Erythroblast (primary cell): Measurements from ENCODE around the gene PRUNE1.

Experiments used
- DNase-seq, 2 experiments: peaks; one replicate each; lab custom pipeline; 2025; lab: John Stamatoyannopoulos, UW
- GATA1 ChIP-seq: IDR thresholded peaks from 2 replicates; pipeline ENCODE4 v1.6.1; 2011; ENCODE audit warnings: low read depth, mild to moderate bottlenecking, control low read depth, low read length, moderate library complexity
- POLR2A ChIP-seq: IDR thresholded peaks from 2 replicates; pipeline ENCODE4 v1.6.1; 2011; ENCODE audit warnings: mild to moderate bottlenecking, low read length

PRUNE1 gene

DNA sequence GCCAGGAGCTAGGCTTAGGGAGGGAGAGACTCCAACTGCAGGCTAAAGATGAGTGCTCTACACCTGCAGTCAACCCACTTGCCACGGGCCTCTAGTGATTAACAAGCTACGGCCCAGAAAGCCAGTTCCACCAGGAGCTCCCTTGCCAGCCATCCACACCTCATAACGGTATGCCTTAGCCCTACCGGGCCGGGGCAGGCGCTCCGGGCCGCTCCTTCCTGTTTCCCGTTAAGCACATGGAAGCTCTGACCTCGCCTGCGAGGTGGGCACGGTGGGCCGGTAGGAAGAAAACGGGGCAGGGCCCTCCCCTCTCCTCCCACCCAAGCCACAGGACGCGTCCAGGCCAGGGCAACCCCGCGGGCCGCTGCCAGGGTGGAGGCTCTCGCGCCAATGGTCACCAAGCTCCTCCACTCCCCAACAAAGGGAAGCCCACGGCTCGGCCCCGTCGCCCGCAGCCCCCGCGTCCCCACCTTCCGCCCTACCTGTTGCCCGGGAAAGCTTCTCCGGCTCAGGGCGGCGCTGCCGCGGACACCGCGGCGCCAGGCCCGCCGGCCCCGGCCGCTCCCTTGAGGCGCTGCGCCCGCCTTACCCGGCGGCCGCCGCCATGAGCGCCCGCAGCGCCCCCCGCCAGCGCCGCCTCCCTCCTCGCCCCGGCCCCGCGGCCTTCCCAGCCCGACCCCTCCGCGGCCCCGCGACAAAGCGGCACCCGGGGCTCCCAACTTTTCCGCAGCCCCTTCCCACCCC is 34.2 kb upstream of the PRUNE1 start:
- peak; percentile 60 to 78 for DNase-seq
- TF ChIP-seq POLR2A (no peak), GATA1 (no peak)

DNA sequence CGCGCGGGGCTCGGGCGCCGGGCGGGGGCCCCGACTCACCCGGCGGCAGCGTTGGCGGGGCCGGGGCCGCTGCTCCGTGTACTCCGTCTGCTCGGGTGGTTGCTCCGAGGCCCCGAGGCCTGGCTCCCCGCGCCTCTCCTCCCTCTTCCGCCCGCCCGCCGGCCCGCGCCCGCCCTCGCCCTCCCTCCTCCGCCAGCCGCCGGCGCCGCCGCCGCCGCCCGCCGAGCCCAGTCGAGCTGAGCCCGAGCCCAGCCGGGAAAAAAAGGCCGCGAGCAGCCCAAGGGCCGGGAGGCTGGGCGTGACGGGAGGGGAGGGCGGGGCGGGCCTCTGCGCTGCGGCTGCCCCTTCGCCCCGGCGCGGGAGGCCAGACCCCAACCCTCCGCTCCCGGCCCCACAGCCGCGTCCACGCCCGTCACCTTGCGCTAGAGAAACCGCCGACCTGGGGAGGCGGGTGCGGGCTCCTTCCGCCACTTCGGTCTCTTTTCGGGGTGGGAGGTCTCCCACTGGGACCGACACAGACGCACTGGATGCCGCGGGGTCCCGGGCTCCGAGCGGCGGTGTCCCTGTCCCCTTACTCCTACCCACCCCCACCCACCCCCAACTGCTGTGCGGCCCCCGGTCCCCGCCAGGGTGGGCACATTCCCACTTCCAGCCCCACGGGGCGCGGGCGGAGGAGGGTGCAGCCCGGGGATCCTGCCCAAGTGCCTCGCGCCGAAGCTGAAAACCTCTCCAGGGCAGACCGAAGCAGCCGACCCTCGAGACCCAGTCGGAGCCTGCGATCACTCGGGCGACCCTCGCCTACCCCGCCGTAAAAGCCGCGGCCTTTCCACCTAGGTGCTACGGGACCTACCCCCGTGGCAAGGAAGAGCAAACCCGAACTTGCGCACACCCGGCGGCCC is 33.4 kb upstream of the PRUNE1 start, which contains the start of gene CERS2:
Gene CERS2, minus strand, starts transcription at position 256 of the 899 bp plus-strand sequence. CDS start 5,745 bp downstream, outside the sequence.
- TF ChIP-seq POLR2A (no peak), GATA1 (no peak)
- DNase-seq, result peak; percentile 85 to 91

DNA sequence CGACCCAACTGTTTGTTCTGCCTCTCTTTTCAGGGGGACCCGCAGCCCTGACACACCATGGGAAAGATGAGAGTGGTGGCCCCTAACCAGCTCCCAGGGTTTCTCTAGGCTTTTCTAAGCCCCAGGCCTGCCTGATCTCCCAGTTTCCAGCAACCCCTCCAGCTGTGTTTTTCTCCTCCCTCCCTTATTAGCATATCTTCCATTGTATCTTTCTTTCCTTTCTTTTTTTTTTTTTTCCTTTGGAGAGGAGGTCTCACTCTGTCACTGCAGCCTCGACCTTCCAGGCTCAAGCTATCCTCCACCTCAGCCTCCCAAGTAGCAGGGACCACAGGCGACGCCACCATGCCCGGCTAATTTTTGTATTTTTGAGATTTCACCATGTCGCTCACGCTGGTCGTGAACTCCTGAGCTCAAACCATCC is 31.8 kb upstream of the PRUNE1 start:
- DNase-seq, result no peak
- no peak for TF ChIP-seq POLR2A
- no peak for TF ChIP-seq GATA1

DNA sequence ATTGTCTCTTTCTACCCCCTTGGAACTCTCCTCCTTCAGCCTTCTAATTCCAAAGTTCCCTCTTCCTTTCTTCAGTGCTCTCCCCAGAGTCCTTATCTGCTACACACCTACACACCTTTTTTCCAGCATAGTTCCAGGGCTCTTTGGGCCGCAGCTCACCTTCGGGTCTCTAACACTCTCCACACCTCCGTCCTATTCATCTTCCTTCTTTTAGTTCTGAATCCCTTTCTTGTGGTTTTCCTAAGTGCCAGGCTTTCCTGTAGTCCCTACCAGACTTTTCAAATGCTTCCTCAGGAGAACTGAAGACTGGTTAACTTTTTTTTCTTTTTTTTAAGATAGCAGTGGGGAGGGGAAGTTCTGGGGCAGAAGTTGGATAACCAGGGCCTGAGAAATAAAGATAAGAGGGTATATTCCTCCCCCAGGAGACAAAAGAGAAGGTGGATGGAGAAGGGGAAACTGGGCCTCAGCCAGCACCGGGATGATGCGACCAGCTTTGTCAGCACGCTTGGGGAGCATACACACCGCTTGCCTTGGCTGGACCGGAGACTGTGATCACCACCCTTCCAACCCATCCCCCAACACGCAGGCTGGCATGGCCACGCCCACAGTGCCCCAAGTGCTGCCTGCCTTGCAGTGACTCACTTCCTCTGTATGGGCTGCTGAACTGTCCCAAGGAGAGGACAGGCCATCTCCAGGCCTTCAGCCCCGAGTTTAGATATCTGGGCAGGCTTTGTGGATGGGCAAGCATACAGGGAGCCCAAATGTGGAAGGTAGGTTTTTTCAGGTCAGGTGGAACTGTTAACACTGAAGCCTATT is 31.2 kb upstream of the PRUNE1 start:
- peak; percentile 90 for DNase-seq

DNA sequence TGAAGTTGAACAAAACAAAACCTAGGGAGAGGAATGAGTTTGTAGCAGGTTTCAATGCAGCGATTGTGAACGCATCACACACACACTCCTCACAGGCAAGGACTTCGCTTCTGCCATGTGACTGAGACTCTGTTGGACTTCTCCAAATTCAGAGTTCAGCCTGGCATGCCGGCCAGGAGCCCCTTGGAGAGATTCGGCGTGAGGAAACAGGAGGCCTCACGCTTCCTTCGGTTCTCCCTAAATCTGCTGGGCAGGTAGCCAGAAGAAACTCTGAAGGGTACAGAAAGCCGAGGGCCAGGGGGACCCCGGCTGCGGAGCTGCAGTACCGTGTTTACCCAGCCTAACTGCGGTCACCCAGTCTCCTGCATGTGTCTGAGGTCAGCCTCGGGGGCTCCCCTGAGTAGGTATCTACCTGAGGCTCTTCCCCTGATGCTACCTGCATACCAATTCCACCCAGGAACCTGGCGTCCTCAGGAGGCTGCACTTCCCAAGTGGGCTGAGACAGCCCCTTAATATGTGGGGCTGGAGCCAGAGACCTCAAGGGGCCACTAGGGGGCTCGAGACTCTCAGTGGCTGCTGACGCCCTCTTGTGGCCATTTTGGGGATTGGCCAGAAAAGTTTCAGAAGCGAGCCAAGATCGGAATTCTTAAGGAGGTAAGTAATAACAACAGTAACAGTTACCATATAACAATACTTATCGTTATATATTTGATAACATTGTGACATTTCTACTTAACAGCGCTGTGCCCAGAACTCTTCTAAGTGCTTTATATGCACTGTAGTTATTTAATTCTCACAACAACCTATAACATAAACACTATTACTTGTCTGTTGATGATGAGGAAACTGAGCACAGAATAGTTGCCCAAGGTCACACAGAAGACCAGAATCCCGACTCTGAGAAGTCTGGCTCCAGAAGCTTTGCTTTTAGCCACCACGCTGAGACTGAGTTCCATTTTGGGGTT is 28.9 kb upstream of the PRUNE1 start:
- peak; percentile 90 to 95 for DNase-seq
- TF ChIP-seq POLR2A (peak; percentile 29), GATA1 (no peak)

More for the DNA sequence above, 31.2 kb upstream of the PRUNE1 start:
- TF ChIP-seq GATA1 (no peak), POLR2A (peak; percentile 84)

DNA sequence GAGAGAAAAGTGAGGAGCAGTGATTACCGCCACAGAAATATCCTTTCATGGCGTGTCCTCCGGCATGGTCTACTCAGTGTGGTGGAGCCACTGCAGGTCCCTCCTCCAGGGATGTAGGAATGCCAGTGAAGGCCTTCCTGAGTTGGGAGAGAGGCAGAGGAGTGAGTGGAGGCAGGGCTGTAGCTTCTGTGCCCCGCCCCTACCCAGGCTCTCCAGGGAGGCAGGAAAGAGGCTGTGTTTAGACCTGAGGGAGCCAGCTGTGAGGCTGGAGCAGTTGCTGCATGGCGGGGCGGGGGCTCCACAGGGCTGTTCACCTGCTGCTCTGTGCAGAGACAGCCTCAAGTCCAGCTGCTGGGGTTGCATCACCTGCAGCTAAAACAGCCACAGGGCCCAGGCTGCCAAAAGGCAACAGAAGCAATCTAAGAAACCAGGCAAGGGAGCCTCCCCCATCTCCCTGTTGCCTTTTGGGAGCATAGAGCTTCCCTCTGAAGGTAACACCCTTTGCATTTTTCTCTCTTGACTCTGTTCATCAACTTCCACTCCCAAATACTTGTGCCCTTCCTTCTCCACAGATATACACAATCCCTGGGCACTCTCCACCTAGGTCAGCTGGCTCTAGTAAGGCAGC is 27.0 kb upstream of the PRUNE1 start:
- TF ChIP-seq GATA1 (no peak), POLR2A (no peak)
- DNase-seq, result peak in 1 of 2 experiments; percentile 28

DNA sequence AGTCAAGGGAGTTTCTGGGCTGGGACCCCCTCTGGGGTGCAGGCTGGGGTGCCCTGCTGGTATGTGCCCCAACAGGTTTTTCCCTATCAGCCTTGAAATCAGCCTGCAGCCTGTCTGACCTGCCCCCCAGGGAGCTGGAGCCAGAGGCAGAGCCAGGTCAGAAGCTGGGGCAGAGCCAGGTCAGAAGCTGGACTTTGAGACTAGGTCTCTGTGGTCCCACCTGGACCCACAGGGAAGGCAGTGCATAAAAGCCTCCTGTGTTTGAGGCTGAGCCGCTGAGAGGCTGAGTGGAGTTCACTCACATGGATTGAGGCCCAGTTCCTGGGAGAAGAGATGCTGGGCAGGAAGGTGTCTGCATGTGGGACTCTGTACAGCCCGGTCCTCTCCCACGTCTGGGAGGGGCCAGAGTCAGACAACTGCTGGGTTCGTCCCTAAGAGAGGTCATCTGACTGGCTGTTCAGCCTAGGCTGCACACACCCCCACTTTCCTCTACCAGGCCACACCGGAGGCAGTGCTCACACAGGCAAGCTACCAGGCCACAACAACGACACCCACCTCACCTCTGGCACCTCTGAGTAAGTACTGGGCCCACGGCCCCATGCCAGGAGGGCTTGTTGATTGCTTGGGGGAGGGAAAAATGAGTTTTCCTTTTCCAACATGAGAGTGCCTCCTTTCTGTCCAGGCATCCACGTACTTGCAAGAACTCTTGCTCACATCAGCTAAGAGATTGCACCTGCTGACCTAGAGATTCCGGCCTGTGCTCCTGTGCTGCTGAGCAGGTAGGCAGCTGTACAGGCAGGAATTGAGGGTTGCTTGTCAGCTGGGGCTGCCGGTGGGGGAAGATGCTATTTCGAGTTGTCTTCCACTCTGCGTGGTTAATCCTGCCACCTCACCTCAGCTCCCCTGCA is 26.2 kb upstream of the PRUNE1 start, which contains the start of gene ANXA9:
Gene ANXA9, plus strand, starts transcription at position 488 of the 908 bp plus-strand sequence. CDS start 814 bp downstream, outside the sequence.
- peak; percentile 62 to 68 for DNase-seq
- TF ChIP-seq POLR2A, result no peak
- TF ChIP-seq GATA1, result no peak

DNA sequence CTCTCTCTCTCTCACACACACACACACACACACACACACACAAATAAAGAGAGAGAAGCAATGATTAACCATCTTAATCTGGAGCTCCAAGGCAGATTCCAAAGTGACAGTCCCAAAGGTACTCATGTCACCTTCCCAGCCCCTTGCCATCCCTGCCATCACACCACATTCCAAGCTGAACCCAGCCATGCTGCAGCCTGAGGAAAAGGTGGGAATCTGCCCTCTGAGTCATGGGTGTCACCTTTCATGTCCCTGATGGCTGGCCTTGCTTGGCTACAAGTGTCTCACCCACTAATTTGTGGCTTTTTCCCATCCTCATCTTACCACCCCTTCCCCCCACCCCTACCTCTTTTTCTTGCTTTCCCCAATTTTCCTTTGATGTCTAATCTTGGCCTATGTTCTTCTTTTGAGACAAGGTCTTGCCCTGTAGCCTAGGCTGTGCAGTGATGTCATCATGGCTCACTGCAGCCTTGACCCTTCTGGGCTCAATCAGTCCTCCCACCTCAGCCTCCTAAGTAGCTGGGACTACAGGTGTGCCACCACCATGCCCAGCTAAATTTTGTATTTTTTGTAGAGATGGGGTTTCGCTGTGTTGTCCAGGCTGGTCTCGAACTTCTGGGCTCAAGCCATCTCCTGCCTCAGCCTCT is 22.9 kb upstream of the PRUNE1 start:
- no peak for DNase-seq
- TF ChIP-seq GATA1, result no peak

DNA sequence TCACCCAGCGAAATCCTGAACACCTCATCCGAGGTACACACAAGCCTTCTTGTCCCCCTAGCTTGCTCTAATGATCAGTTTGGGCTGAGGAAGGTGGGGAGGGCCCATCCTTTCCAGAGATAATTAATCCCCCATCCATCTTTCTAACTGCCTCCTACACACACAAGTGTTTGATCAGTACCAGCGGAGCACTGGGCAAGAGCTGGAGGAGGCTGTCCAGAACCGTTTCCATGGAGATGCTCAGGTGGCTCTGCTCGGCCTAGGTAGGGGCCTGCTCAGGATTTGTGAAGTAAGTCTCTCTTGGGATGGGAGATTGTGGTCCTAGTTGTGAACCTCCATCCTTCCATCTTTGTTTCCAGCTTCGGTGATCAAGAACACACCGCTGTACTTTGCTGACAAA is 20.3 kb upstream of the PRUNE1 start:
- no peak for TF ChIP-seq POLR2A
- no peak for TF ChIP-seq GATA1

DNA sequence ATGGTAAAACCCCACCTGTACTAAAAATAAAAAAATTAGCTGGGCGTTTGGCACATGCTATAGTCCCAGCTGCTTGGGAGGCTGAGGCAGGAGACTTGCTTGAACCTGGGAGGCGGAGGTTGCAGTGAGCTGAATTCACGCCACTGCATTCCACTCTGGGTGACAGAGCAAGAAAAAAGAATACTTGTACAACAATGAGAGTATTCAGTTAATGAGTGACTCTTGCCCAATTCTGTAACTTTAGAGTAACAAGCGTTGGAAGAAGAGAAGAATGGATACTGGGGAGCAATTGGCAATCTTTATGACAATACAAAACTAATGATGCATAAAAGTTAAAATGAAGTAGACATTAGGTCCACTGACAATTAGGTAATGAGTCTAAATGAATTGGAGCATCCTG is 15.6 kb upstream of the PRUNE1 start:
- no peak for TF ChIP-seq GATA1
- TF ChIP-seq POLR2A, result no peak
- no peak for DNase-seq

More for the DNA sequence above, 20.3 kb upstream of the PRUNE1 start:
- no peak for DNase-seq

DNA sequence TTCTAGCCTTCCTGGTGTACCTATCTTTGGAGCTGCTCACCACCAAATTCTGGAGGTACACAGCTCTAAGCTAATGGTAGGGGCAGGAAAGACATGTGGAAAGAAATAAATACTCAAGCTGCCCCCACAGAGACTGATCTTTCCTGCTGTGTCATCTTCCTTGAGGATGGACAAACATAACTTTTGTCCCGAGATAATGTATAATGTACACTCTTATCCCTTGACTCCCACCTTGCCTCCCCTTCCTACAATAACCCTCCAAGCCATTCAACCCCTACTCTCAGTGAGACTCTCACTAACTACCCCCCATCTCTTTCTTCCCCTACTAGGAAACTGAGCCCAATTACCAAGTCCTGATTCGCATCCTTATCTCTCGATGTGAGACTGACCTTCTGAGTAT is 14.0 kb upstream of the PRUNE1 start:
- no peak for DNase-seq
- TF ChIP-seq POLR2A, result no peak
- TF ChIP-seq GATA1, result no peak
